B cell (primary cell): ENCODE measurements around the gene ZNF564. TPM values are rescaled to one million over a fixed set of nuclear protein-coding genes. Genes with fewer than 3 reads are reported as not detected.

ENCODE experiments used
- ATAC-seq: fragments of 200-7000 bp; cut with Tn5 transposase; one replicate; pipeline ENCODE4 v1.10.0; 2021; ENCODE audit warnings: low read depth, mild to moderate bottlenecking, moderate number of reproducible peaks, moderate library complexity
- CTCF ChIA-PET: fragments of 350-600 bp; sonication (Branson Sonifier 250); formaldehyde crosslinking; loops from one replicate; lab custom pipeline; 2021; ENCODE audit warnings: antibody characterized with exemption, inconsistent platforms; lab: Charles Lee
- POLR2A ChIA-PET: fragments of 350-600 bp; sonication (Branson Sonifier 250); formaldehyde crosslinking; loops from one replicate; lab custom pipeline; 2021; ENCODE audit warnings: antibody characterized with exemption; lab: Charles Lee
- DNase-seq: peaks from one replicate; pipeline ENCODE4 v3.0.0; 2013
- H2AFZ ChIP-seq: 2 replicates; pipeline ENCODE4 v1.6.1; 2012; ENCODE audit warnings: mild to moderate bottlenecking, low read depth, low read length; ENCODE audit not compliant: insufficient read depth, poor library complexity, severe bottlenecking
- H3K27ac ChIP-seq, 2 donors: 1 replicate in 1 of 2; 2 replicates in 1 of 2; pipeline ENCODE4 v1.5.1; 2012 to 2013; ENCODE audit warnings: low read length in 2 of 2, mild to moderate bottlenecking in 2 of 2, moderate library complexity in 1 of 2
- H3K27me3 ChIP-seq, 4 experiments: fragments of 200-600 bp in 1 of 4; sonication (generic) in 1 of 4; replicated peaks in 1 of 4; 1 replicate in 2 of 4; 2 replicates in 2 of 4; pipeline versions ENCODE4 v1.6.1 to v1.7.0; 2013 to 2016; ENCODE audit warnings: low read length in 3 of 4, mild to moderate bottlenecking in 2 of 4, mixed read lengths in 1 of 4, moderate library complexity in 1 of 4; ENCODE audit not compliant: insufficient read depth in 4 of 4, control insufficient read depth in 3 of 4; ENCODE audit errors: control extremely low read depth in 1 of 4
- H3K36me3 ChIP-seq, 2 experiments: replicated peaks in 1 of 2; 1 replicate in 1 of 2; 2 replicates in 1 of 2; pipeline versions ENCODE4 v1.6.1 to v1.7.1; 2013; ENCODE audit warnings: low read length in 1 of 2; ENCODE audit not compliant: insufficient read depth in 2 of 2, control insufficient read depth in 1 of 2; ENCODE audit errors: control extremely low read depth in 1 of 2, extremely low read depth in 1 of 2
- H3K4me1 ChIP-seq, 2 donors: fragments of 200-600 bp in 1 of 2; sonication (generic) in 1 of 2; 1 replicate in 1 of 2; 2 replicates in 1 of 2; pipeline versions ENCODE4 v1.5.1 to v1.6.1; 2013 to 2017; ENCODE audit warnings: low read length in 2 of 2; ENCODE audit not compliant: control insufficient read depth in 2 of 2, insufficient read depth in 2 of 2
- H3K4me2 ChIP-seq: replicated peaks from 2 replicates; pipeline ENCODE3; 2012; ENCODE audit warnings: mild to moderate bottlenecking, low read depth, low read length; ENCODE audit not compliant: poor library complexity, severe bottlenecking
- H3K4me3 ChIP-seq, 5 experiments: fragments of 200-600 bp in 1 of 5; sonication (generic) in 1 of 5; 1 replicate in 3 of 5; 2 replicates in 2 of 5; pipeline versions ENCODE4 v1.5.1 to v1.7.0; 2011 to 2016; ENCODE audit warnings: low read length in 4 of 5, mild to moderate bottlenecking in 4 of 5, low read depth in 2 of 5, control low read depth in 1 of 5, moderate library complexity in 1 of 5; ENCODE audit not compliant: insufficient read depth in 1 of 5; ENCODE audit errors: control extremely low read depth in 1 of 5, extremely low read depth in 1 of 5
- H3K79me2 ChIP-seq: fragments of 200-600 bp; sonication (generic); one replicate; pipeline ENCODE4 v1.6.0; 2016; ENCODE audit warnings: low read length; ENCODE audit not compliant: control insufficient read depth, insufficient read depth
- H3K9ac ChIP-seq: fragments of 200-600 bp; sonication (generic); 2 replicates; pipeline ENCODE4 v1.6.1; 2017; ENCODE audit warnings: mild to moderate bottlenecking, low read length, moderate library complexity
- H3K9me3 ChIP-seq, 3 donors: one replicate each; pipeline versions ENCODE4 v1.6.1 to v1.7.1; 2013; ENCODE audit warnings: low read length in 2 of 3; ENCODE audit not compliant: control insufficient read depth in 2 of 3, insufficient read depth in 1 of 3; ENCODE audit errors: control extremely low read depth in 1 of 3
- H4K20me1 ChIP-seq: 2 replicates; pipeline ENCODE4 v1.6.0; 2012; ENCODE audit warnings: mild to moderate bottlenecking, low read length; ENCODE audit not compliant: insufficient read depth, control insufficient read depth, poor library complexity, severe bottlenecking
- H3K27ac Mint-ChIP-seq: one replicate; pipeline ENCODE4 v1.8.0; 2021; ENCODE audit warnings: mixed read lengths
- H3K27me3 Mint-ChIP-seq: one replicate; pipeline ENCODE4 v1.8.0; 2021; ENCODE audit warnings: mixed read lengths
- H3K4me1 Mint-ChIP-seq: one replicate; pipeline ENCODE4 v1.8.0; 2021; ENCODE audit warnings: mixed read lengths
- H3K4me3 Mint-ChIP-seq: one replicate; pipeline ENCODE4 v1.8.0; 2021; ENCODE audit warnings: mixed read lengths
- H3K9me3 Mint-ChIP-seq: one replicate; pipeline ENCODE4 v1.8.0; 2022; ENCODE audit warnings: mixed read lengths; ENCODE audit not compliant: insufficient read depth
- EZH2 ChIP-seq: IDR thresholded peaks from 2 replicates; pipeline ENCODE4 v1.6.1; 2012; ENCODE audit warnings: borderline replicate concordance, low read depth, mild to moderate bottlenecking, moderate library complexity, low read length; ENCODE audit not compliant: insufficient read depth, poor library complexity, severe bottlenecking
- WGBS: methylation state at CpG from one replicate; pipeline ENCODE4 v1.1.5; 2013; ENCODE audit warnings: missing lambda C conversion rate; ENCODE audit not compliant: insufficient coverage; 5-methylcytosine and 5-hydroxymethylcytosine counted together
- intact Hi-C: fragments of 100-400 bp; cut with micrococcal nuclease; formaldehyde crosslinking; loops from one replicate; pipeline ENCODE4 v1.10.0; 2022
- polyA plus RNA-seq: library from polyadenylated mRNA; depleted of rRNA; stranded (reverse); fragments of >200 nt; gene quantifications from 2 replicates; pipeline ENCODE4 v1.2.3, GENCODE V29; 2012
- total RNA-seq, 2 donors: library from RNA; stranded (reverse); fragments of 120-200 nt in 1 of 2; gene quantifications; 1 replicate in 1 of 2; 2 replicates in 1 of 2; pipeline versions ENCODE4 v1.2.3 to v1.2.4, GENCODE V29; 2013 to 2022
- TF ChIP-seq, protein P1 (sequence below): fragments of 200-600 bp; IDR thresholded peaks from one replicate; pipeline ENCODE4 v1.8.0; 2022; ENCODE audit warnings: antibody characterized with exemption, mild to moderate bottlenecking

Gene ZNF564
- total and polyA plus RNA-seq, 2 donors (not counting 1 experiment from before 2014, with no cell fraction given) = 2.8 to 31.8 TPM

DNA sequence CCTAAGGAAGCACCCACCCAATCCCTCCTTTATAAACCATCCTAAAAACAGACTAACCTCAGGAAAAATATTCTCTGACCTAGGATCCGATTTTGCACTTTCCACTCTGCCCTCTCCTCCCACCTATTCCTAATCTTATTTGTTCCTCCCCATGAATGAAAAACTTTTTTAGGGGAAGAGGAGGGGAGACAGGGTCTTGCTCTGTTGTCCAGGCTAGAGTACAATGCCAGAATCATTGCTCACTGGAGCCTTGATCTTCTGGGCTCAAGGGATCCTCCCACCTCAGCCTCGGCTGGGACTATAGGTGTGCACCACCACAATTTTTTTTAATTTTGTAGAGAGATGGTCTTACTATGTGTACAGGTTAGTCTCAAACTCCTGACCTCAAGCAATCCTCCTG is 4.4 kb downstream of the ZNF564 start:
- ChIA-PET POLR2A (no interaction called here), CTCF (no interaction called here)
- TF ChIP-seq EZH2 = no peak
- TF ChIP-seq, protein P1, sequence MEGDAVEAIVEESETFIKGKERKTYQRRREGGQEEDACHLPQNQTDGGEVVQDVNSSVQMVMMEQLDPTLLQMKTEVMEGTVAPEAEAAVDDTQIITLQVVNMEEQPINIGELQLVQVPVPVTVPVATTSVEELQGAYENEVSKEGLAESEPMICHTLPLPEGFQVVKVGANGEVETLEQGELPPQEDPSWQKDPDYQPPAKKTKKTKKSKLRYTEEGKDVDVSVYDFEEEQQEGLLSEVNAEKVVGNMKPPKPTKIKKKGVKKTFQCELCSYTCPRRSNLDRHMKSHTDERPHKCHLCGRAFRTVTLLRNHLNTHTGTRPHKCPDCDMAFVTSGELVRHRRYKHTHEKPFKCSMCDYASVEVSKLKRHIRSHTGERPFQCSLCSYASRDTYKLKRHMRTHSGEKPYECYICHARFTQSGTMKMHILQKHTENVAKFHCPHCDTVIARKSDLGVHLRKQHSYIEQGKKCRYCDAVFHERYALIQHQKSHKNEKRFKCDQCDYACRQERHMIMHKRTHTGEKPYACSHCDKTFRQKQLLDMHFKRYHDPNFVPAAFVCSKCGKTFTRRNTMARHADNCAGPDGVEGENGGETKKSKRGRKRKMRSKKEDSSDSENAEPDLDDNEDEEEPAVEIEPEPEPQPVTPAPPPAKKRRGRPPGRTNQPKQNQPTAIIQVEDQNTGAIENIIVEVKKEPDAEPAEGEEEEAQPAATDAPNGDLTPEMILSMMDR = no peak
- Histone ChIP-seq H2AFZ (no peak overlapping the region), H3K9ac (no peak overlapping the region), H3K9me3 (peaks cover 2 to 4% (median 3%) of the 10 kb centered on the region in 3 donors), H3K79me2 (peaks cover 96% of the 10 kb centered on the region), H4K20me1 (peaks cover 42% of the 10 kb centered on the region), H3K4me3 (no peak overlapping the region), H3K4me2 (no peak overlapping the region), H3K4me1 (peaks cover 13 to 23% of the 10 kb centered on the region in 2 donors), H3K27me3 (no peaks in the 10 kb centered on the region), H3K27ac (peak overlapping the region in 1 of 2 donors; percentile 46), H3K36me3 (peaks cover 10 to 19% of the 10 kb centered on the region in 2 experiments)
- DNase-seq = no peak
- Mint-ChIP-seq H3K27ac (peak overlapping the region; percentile 21), H3K4me3 (no peak overlapping the region), H3K9me3 (peaks cover 6% of the 10 kb centered on the region), H3K27me3 (no peaks in the 10 kb centered on the region), H3K4me1 (peaks cover 57% of the 10 kb centered on the region)
- intact Hi-C loops = no loop called here
- no peak for ATAC-seq
- no CpG with 5 or more reads among the region's 2 CpGs for WGBS

DNA sequence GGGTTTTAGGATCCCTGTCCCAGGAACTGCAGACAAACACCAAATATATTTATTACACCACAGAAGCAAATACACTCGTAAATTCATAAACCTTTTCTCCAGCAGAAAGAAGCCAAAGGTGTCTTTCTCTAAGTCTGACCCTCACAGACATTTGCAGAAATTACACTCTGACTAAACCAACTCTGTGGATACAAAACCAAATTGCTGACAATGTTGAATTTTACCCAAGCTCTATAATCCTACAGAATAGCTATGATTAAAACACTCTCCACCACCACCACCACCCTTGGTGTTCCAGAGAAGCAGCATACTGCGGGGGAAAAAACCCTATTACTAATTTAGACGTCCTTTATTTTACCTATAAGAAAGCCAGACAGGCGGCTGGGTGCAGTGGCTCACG is 5.2 kb downstream of the ZNF564 start:
- peaks cover 97% of the 10 kb centered on the region for H3K79me2 ChIP-seq
- H3K27me3 ChIP-seq = no peaks in the 10 kb centered on the region
- TF ChIP-seq EZH2 = no peak
- TF ChIP-seq, protein P1 = no peak
- intact Hi-C loops = no loop called here
- H3K9me3 Mint-ChIP-seq = peaks cover 6% of the 10 kb centered on the region
- no peak overlapping the region for H3K27ac Mint-ChIP-seq
- no peak for ATAC-seq
- no peak overlapping the region for H3K4me2 ChIP-seq
- H3K4me1 ChIP-seq = peaks cover 11 to 23% of the 10 kb centered on the region in 2 donors
- no peak overlapping the region for H3K4me3 ChIP-seq
- H4K20me1 ChIP-seq = peaks cover 45% of the 10 kb centered on the region
- H3K4me3 Mint-ChIP-seq = no peak overlapping the region
- no peak overlapping the region for H3K27ac ChIP-seq
- no peak overlapping the region for H2AFZ ChIP-seq
- H3K27me3 Mint-ChIP-seq = no peaks in the 10 kb centered on the region
- peaks cover 2 to 4% (median 3%) of the 10 kb centered on the region in 3 donors for H3K9me3 ChIP-seq
- ChIA-PET POLR2A (no interaction called here), CTCF (no interaction called here)
- DNase-seq = no peak
- 90% methylated on average over 5 of the region's 5 CpGs for WGBS
- peaks cover 50% of the 10 kb centered on the region for H3K4me1 Mint-ChIP-seq
- no peak overlapping the region for H3K9ac ChIP-seq
- peaks cover 10 to 19% of the 10 kb centered on the region in 2 experiments for H3K36me3 ChIP-seq
